NCI-H345 treated with DMSO at 0.1 percent for 48 hours (cell line): Measurements from ENCODE around the gene HMOX1.

ENCODE experiments used
- DNase-seq: peaks from one replicate; lab custom pipeline; 2025; ENCODE audit not compliant: unreplicated experiment; lab: John Stamatoyannopoulos, UW

HMOX1 gene

GRCh38 chr22:35380537-35381423 is at the start of gene HMOX1:
HMOX1 (plus strand) TSS chr22:35381096; CDS start chr22:35381174, 78 bp downstream.
- DNase-seq = peak; percentile 50

GRCh38 chr22:35332278-35332677 is 48.6 kb upstream of the HMOX1 start:
- no peak for DNase-seq

- no peak for DNase-seq
Observed at GRCh38 chr22:35333220-35333619, 47.7 kb upstream of the HMOX1 start.

- DNase-seq = no peak
Observed at GRCh38 chr22:35334004-35334403, 46.9 kb upstream of the HMOX1 start.

GRCh38 chr22:35335468-35335867 is 45.4 kb upstream of the HMOX1 start:
- no peak for DNase-seq

- no peak for DNase-seq
Observed at GRCh38 chr22:35335936-35336781, 44.7 kb upstream of the HMOX1 start.

GRCh38 chr22:35337932-35338331 is 43.0 kb upstream of the HMOX1 start:
- DNase-seq = no peak

- DNase-seq = no peak
Observed at GRCh38 chr22:35341090-35341874, 39.6 kb upstream of the HMOX1 start.

GRCh38 chr22:35342390-35342789 is 38.5 kb upstream of the HMOX1 start:
- DNase-seq = no peak

- DNase-seq = no peak
Observed at GRCh38 chr22:35343664-35344550, 37.0 kb upstream of the HMOX1 start.

- DNase-seq = no peak
Observed at GRCh38 chr22:35344956-35345690, 35.8 kb upstream of the HMOX1 start.

- DNase-seq = no peak
Observed at GRCh38 chr22:35345808-35346505, 34.9 kb upstream of the HMOX1 start.

GRCh38 chr22:35346596-35347220 is 34.2 kb upstream of the HMOX1 start:
- DNase-seq = no peak

GRCh38 chr22:35347462-35347861 is 33.4 kb upstream of the HMOX1 start:
- no peak for DNase-seq

GRCh38 chr22:35348026-35348590 is 32.8 kb upstream of the HMOX1 start:
- no peak for DNase-seq

GRCh38 chr22:35348703-35349102 is 32.2 kb upstream of the HMOX1 start:
- DNase-seq = no peak

GRCh38 chr22:35349368-35349703 is 31.6 kb upstream of the HMOX1 start:
- peak; percentile 73 for DNase-seq
